Measurements from ENCODE around the gene RHOF. TPM values are rescaled to one million over a fixed set of nuclear protein-coding genes. Genes with fewer than 3 reads are reported as not detected.
"Not testable (repeated sequence)": the region's sequence is repeated elsewhere in the genome, so short reads cannot be mapped to it uniquely, and the experiment has no call there.

Gene RHOF
- total RNA-seq, 1 donor from 2014 or later = 28.7 TPM

DNA sequence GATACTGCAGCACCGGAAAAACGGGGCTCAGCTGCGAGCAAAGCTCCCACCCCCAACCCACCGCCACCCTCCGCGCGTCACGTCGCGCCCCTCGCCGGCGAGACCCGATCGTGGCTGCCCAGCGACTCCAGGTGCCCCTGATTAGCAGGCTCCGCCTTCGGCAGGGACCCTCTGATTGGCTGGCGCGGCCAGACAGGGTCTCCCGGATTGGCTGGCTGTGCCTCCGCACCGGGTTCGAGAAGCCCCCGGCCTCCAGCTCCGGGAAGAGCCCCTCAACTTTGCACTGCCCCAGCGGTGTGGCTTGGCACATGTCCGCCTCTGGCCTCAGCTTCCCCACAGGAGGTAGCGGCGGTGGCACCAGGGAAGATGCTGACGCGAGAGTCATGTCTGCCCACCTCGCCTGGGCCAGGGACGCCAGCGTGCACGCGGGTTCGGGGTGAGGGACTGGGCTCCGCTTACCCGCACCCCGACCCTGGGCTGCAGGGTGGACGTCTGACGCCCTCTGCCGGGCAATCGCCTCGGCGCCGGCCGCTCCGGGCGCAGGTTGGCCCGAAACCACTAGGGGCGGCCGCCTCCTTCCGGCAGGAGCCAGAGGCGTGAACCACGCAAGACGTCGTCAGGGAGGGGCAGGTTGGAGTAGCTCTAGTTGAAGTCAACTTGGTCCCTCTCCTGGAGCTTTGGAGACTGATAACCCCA, 498 bp upstream of the RHOF start:
- H3K36me3 ChIP-seq = peaks cover 32% of the 10 kb centered on the region
- H3K4me3 ChIP-seq = peak overlapping the region; percentile 68
- no peaks in the 10 kb centered on the region for H3K9me3 ChIP-seq
- TF ChIP-seq CTCF (IDR thresholded peaks at IDR 0.05) = peak; percentile 99
- ATAC-seq (peak; percentile 85 to 90), DNase-seq (peak; percentile 96)
- intact Hi-C loops (cut with DNase I) = no loop called here
- H3K4me1 ChIP-seq = peaks cover 96% of the 10 kb centered on the region
- H3K27me3 ChIP-seq (ENCODE audit: low read depth) = no peaks in the 10 kb centered on the region
- H3K27ac ChIP-seq = peak overlapping the region; percentile 85

DNA sequence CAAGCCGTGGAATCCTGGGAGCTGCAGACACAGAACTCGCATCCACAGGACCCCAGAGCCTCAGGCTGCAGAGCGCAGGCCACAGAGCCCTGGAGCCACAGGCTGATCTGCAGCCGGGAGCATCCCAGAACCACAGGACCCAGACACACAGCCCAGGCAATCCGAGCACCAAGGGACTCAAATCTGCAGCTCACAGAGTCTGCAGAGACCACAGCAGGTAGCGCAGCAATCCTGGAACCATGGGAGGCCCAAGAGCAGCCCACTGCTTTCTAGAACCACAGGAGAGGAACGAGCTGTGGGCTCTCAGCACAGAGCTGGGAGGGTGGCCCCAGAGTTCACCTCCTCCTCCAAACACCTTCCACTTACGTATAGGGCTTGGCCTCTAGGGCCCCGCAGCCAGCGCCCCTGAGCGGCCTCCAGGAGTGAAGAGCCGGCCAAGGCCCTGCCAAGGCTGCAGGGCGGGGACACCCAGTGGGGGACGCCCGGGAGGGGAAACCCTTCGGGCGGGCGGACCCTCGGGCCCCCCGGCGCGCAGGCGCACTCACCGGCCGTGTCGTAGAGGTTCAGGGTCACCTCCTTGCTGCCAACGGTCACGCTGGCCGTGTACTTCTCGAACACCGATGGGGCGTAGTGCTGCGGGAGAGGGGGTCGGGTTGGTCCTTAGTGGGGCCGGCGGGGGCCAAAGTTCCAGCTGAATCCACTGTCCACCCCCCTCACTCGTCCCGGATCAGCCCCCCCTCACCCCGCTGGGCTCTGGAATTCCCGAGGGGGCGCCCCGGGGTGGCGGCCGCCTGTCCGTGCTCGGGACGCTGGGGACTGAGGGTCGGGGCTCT, 665 bp downstream of the RHOF start:
- Histone ChIP-seq H3K4me3 (peak overlapping the region; percentile 68), H3K36me3 (peaks cover 21% of the 10 kb centered on the region), H3K9me3 (no peaks in the 10 kb centered on the region), H3K27me3 (ENCODE audit: low read depth) (no peaks in the 10 kb centered on the region), H3K4me1 (peaks cover 94% of the 10 kb centered on the region), H3K27ac (peak overlapping the region; percentile 85)
- ATAC-seq = peak; percentile 31 to 42
- DNase-seq = peak; percentile 81
- intact Hi-C loops (cut with DNase I) = no loop called here
- no peak for TF ChIP-seq CTCF (IDR thresholded peaks at IDR 0.05)

DNA sequence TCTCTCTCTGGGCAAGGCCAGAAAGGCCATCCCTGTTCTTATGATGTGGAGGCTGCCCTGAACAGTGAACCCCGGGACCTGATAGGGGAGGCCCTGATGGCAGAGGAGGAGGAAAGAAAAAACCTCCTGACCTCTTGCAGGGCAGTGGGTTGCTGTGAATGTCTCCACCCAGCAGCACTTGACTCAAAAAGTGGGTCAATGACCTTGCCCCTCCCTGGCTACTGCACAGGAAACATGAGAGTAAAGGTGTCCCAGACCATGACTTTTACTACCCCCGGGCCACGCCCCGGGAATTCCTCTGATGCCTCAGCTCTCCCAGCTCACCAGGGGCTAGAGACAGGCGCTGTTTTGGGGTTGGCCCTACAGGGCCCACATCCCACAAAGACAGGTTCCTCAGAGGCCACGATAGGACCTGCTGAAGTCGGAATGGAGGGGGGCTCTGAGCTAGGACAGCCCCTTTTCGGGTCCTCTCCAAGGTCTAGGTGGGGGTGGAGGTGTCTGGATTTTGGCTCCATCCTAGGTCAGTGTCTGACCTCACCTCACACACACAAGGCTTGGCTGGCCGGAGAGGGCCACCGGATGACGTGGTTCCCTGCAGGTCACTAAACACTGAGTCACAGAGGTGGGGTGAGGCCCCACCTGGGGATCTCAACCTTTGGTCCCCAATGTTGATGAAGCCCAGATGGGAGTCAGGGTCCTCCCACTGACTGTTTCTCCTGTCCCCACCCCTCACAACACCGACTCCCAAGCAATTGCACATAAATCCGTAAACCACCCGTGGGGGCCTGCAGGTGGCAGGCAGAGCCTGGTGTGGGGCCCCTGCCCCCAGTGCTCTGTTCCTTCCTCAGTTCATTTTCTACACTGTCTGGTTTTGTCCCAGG, 1.6 kb downstream of the RHOF start:
- Histone ChIP-seq H3K27ac (peak overlapping the region; percentile 85), H3K9me3 (no peaks in the 10 kb centered on the region), H3K27me3 (ENCODE audit: low read depth) (no peaks in the 10 kb centered on the region), H3K36me3 (peaks cover 18% of the 10 kb centered on the region), H3K4me3 (peak overlapping the region; percentile 68), H3K4me1 (peaks cover 92% of the 10 kb centered on the region)
- no peak for ATAC-seq
- no peak for DNase-seq
- TF ChIP-seq CTCF (IDR thresholded peaks at IDR 0.05) = no peak
- intact Hi-C loops (cut with DNase I) = no loop called here

DNA sequence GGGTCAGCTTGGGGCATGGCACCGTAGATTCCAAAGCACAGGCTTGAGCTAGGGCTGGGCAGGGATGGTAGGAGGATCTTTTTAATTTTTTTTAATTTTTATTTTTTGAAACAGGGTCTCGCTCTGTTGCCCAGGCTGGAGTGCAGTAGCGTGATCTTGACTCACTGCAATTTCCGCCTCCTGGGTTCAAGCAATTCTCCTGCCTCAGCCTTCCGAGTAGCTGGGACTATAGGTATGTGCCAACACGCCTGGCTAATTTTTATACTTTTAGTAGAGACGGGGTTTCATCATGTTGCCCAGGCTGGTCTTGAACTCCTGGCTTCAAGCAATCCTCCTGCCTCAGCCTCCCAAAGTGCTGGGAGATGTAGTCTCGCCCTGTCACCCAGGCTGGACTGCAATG, 2.7 kb downstream of the RHOF start:
- DNase-seq; H3K9me3 ChIP-seq; H3K27me3 ChIP-seq (ENCODE audit: low read depth); H3K36me3 ChIP-seq; ATAC-seq; intact Hi-C loops (cut with DNase I): not testable (repeated sequence)
- Histone ChIP-seq H3K4me1 (peaks cover 92% of the 10 kb centered on the region), H3K27ac (peak overlapping the region; percentile 84), H3K4me3 (peak overlapping the region; percentile 68)

DNA sequence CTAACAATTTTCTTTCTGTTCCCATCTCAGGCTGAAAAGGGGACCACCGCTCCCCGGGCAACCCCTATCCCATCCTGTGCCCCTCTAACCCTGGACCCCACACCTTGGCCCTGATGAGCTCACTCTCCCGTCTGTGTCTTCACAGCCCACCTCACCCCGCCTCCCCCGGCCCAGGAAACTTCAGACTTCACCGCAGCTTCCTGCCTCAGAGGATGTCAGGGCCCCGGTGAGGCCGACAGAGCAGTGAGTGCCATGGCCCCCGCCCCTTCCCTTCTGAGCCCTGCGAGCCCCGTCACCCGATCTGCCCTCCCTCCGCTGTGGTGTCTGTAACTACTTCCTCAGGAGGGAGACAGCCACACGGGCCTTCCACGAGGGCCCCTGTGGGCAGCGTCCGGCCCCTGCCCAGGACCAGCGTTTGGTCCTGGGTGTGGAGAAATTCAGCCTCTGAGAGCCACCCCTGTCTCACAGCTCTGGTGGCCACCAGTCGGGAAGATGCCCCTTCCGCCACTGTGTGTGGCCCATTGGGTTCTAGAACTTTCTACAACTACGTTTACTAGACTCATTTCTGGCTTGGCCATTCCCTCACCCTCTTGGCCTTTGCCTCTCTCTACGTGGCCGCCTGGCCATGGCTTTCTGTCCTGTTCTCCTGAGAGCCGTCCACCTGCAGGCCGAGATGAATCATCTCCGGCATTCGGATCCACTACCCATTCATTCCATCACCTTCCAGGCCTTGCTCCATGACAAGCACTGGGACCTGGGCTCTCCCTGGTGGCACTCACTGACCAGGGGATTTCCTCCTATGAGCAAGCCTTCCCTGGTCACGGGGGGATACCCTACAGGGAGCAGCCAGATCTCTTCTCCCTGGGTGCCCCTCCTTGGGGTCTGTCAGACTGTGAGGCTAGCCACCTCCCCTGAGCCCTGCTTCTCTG, 3.4 kb downstream of the RHOF start:
- DNase-seq (peak; percentile 90), ATAC-seq (peak; percentile 11 to 50)
- TF ChIP-seq CTCF (IDR thresholded peaks at IDR 0.05) = no peak
- H3K4me3 ChIP-seq = peak overlapping the region; percentile 39
- intact Hi-C loops (cut with DNase I) = no loop called here
- H3K27ac ChIP-seq = peak overlapping the region; percentile 84
- peaks cover 1% of the 10 kb centered on the region for H3K36me3 ChIP-seq
- peaks cover 85% of the 10 kb centered on the region for H3K4me1 ChIP-seq
- H3K9me3 ChIP-seq = no peaks in the 10 kb centered on the region
- H3K27me3 ChIP-seq (ENCODE audit: low read depth) = no peaks in the 10 kb centered on the region
